Prostate gland (tissue), 2 donors: ENCODE data around the gene FHIT. TPM values are rescaled to one million over a fixed set of nuclear protein-coding genes. Genes with fewer than 3 reads are reported as not detected.

Source experiments
- DNase-seq: peaks from one replicate; pipeline ENCODE4 v3.0.0-alpha.2; 2019; ENCODE audit warnings: low spot score
- H3K27ac ChIP-seq, 2 donors: fragments of 200-600 bp; sonication (generic); 2 replicates each; pipeline ENCODE4 v1.5.1; 2017 to 2019
- H3K27me3 ChIP-seq: fragments of 200-600 bp; sonication (generic); replicated peaks from 2 replicates; pipeline ENCODE4 v1.5.1; 2019; ENCODE audit not compliant: insufficient read depth
- H3K36me3 ChIP-seq, 2 donors: fragments of 200-600 bp; sonication (generic); 1 replicate in 1 of 2; 2 replicates in 1 of 2; pipeline versions ENCODE4 v1.5.1 to v1.8.1; 2017 to 2019
- H3K4me1 ChIP-seq: fragments of 200-600 bp; sonication (generic); replicated peaks from 2 replicates; pipeline ENCODE4 v1.5.1; 2019
- H3K4me3 ChIP-seq, 2 donors: fragments of 200-600 bp; sonication (generic); 2 replicates each; pipeline ENCODE4 v1.5.1; 2017 to 2019
- H3K9me3 ChIP-seq: fragments of 200-600 bp; sonication (generic); 2 replicates; pipeline ENCODE4 v1.5.1; 2017
- POLR2A ChIP-seq: fragments of 450-650 bp; IDR thresholded peaks from one replicate; pipeline ENCODE4 v1.6.1; 2016; ENCODE audit warnings: antibody characterized with exemption, mild to moderate bottlenecking
- POLR2AphosphoS5 ChIP-seq: sonication (generic); formaldehyde crosslinking; IDR thresholded peaks from one replicate; pipeline ENCODE4 v1.6.1; 2017; ENCODE audit warnings: antibody characterized with exemption
- WGBS: methylation state at CpG from one replicate; pipeline ENCODE4 v1.1.5; 2018; 5-methylcytosine and 5-hydroxymethylcytosine counted together
- intact Hi-C: fragments of 100-400 bp; cut with DNase I; formaldehyde crosslinking; loops from one replicate; pipeline ENCODE4 v1.14.2; 2022
- total RNA-seq, 2 donors: library from RNA; depleted of rRNA; stranded (reverse); fragments of >200 nt; gene quantifications; one replicate each; pipeline ENCODE4 v1.1.0, GENCODE V29; 2016
- TF ChIP-seq, protein P1 (sequence below), 4 experiments: fragments of 200-600 bp in 2 of 4; fragments of 450-650 bp in 2 of 4; sonication (generic) in 2 of 4; IDR thresholded peaks; 1 replicate in 3 of 4; 2 replicates in 1 of 4; pipeline ENCODE4 v1.5.1; 2016 to 2019; ENCODE audit warnings: antibody characterized with exemption in 4 of 4, mild to moderate bottlenecking in 2 of 4, moderate library complexity in 2 of 4

Gene FHIT
- total RNA-seq, 2 donors from 2014 or later: 6.4 to 10.4 TPM

DNA sequence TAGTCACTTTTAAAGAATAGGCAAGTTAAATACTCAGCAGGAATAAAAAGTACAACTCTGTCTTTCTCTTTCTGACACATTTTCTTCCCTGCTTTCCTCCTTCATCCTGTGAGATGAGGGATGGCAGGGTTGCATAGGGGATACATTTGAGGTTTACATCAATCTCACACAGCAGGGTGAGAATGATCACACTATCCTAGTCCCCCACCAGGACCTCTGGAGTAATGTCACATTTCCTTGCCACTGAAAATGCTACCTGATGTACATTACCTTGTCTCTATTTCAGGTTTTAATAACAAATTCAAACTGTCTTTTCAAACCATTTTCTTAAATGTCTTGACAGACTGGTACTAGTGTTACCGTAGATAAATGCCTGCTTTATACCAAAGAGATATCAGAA lies 816.9 kb downstream of the FHIT start:
- WGBS: 33% methylated on average over 1 of the region's 1 CpG
- no peak for DNase-seq
- intact Hi-C loops: no loop called here
- Histone ChIP-seq H3K27ac (no peak overlapping the region), H3K4me3 (no peak overlapping the region), H3K4me1 (no peaks in the 10 kb centered on the region), H3K27me3 (no peaks in the 10 kb centered on the region), H3K36me3 (no peaks in the 10 kb centered on the region), H3K9me3 (no peaks in the 10 kb centered on the region)
- TF ChIP-seq POLR2AphosphoS5: no peak
- TF ChIP-seq POLR2A: no peak
- TF ChIP-seq, protein P1, sequence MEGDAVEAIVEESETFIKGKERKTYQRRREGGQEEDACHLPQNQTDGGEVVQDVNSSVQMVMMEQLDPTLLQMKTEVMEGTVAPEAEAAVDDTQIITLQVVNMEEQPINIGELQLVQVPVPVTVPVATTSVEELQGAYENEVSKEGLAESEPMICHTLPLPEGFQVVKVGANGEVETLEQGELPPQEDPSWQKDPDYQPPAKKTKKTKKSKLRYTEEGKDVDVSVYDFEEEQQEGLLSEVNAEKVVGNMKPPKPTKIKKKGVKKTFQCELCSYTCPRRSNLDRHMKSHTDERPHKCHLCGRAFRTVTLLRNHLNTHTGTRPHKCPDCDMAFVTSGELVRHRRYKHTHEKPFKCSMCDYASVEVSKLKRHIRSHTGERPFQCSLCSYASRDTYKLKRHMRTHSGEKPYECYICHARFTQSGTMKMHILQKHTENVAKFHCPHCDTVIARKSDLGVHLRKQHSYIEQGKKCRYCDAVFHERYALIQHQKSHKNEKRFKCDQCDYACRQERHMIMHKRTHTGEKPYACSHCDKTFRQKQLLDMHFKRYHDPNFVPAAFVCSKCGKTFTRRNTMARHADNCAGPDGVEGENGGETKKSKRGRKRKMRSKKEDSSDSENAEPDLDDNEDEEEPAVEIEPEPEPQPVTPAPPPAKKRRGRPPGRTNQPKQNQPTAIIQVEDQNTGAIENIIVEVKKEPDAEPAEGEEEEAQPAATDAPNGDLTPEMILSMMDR (IDR thresholded peaks at IDR 0.05): no peak

DNA sequence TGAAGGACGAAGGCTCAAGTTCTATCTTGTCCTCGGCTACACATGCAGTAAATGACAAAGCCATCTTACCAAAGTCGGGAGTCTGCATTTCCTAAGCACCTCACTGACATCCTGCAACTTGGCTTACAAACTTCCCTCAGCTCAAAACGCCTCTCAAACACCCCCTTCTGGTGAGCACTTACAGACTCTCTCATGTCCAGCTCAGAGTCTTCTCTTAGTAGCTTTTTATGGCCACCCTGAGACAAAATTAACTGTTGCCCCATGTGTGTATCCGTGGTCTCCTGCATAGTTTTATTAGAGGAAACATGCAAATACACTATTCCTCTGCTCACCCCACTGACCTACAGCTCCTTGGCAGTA lies 819.7 kb downstream of the FHIT start:
- Histone ChIP-seq H3K9me3 (no peaks in the 10 kb centered on the region), H3K4me1 (no peaks in the 10 kb centered on the region), H3K4me3 (no peak overlapping the region), H3K27ac (no peak overlapping the region), H3K27me3 (no peaks in the 10 kb centered on the region), H3K36me3 (no peaks in the 10 kb centered on the region)
- intact Hi-C loops: no loop called here
- WGBS: 23% methylated on average over 5 of the region's 5 CpGs
- no peak for DNase-seq
- TF ChIP-seq POLR2AphosphoS5: no peak
- TF ChIP-seq, protein P1 (IDR thresholded peaks at IDR 0.05): no peak
- no peak for TF ChIP-seq POLR2A

DNA sequence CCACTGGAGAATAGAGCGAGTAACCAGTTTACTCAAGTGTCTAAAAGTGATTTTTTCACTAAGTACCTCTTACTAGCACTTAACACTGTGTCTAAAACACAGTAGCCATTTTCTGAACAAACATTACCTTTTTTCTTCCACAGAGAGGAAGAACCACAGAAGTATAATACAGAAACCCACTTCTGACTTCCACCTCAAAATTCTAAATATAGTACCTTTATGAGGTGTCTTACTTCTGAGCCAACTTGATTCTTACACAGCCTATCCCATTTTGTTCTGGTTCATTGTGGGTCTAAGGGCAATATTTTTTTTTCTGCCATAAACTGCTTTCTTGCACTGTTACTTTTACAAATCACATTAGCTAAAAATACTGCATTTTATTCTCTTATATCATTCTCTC lies 821.0 kb downstream of the FHIT start:
- Histone ChIP-seq H3K4me3 (no peak overlapping the region), H3K9me3 (no peaks in the 10 kb centered on the region), H3K4me1 (no peaks in the 10 kb centered on the region), H3K36me3 (no peaks in the 10 kb centered on the region), H3K27ac (no peak overlapping the region), H3K27me3 (no peaks in the 10 kb centered on the region)
- TF ChIP-seq, protein P1 (IDR thresholded peaks at IDR 0.05): no peak
- TF ChIP-seq POLR2A (no peak), POLR2AphosphoS5 (no peak)
- no peak for DNase-seq
- WGBS: 89% methylated on average over 1 of the region's 1 CpG
- intact Hi-C loops: no loop called here

DNA sequence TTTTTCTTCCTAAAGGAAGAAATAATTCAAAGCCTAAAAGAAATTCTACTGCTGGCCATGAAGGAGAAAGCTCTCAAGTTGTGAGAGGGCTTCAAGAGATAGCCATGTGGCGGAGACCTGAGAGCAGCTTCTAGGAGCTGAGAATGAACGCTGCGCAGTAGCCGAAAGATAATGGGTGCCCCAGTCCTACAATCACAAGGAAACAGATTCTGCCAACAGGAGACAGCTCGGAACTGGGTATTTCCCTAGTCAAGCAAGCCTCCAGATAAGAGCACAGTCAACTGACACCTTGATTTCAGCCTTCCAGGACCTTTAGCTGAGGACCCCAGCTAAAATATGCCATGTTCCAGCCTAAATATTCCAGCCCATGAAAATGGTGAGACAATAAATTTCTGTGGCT lies 824.1 kb downstream of the FHIT start:
- Histone ChIP-seq H3K27ac (no peak overlapping the region), H3K27me3 (no peaks in the 10 kb centered on the region), H3K4me3 (no peak overlapping the region), H3K4me1 (no peaks in the 10 kb centered on the region), H3K36me3 (no peaks in the 10 kb centered on the region), H3K9me3 (no peaks in the 10 kb centered on the region)
- WGBS: 96% methylated on average over 5 of the region's 5 CpGs
- intact Hi-C loops: no loop called here
- no peak for DNase-seq
- TF ChIP-seq, protein P1 (IDR thresholded peaks at IDR 0.05): no peak
- TF ChIP-seq POLR2AphosphoS5: no peak
- TF ChIP-seq POLR2A: no peak

DNA sequence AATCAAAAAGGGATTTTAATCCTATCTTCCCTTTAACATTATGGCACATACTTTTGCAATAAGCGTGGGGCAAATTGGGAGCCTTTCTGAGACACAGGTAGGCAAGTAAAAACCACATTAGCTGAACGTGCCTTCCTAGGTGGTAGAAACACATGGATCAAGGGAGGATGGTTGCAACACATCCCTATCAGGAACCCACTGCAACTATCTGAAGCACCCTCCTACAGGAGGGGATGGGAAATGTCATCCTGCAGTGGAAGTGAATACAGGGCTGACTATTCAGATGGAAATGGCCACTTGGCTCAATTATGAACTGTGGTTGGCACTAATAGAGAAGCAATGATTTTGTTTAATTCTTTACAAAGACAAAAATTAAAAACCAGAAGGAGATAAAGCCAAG lies 826.3 kb downstream of the FHIT start:
- no peaks in the 10 kb centered on the region for H3K4me1 ChIP-seq
- intact Hi-C loops: no loop called here
- no peaks in the 10 kb centered on the region for H3K36me3 ChIP-seq
- H3K9me3 ChIP-seq: no peaks in the 10 kb centered on the region
- H3K4me3 ChIP-seq: no peak overlapping the region
- no peaks in the 10 kb centered on the region for H3K27me3 ChIP-seq
- H3K27ac ChIP-seq: no peak overlapping the region
- 85% methylated on average over 2 of the region's 2 CpGs for WGBS
- TF ChIP-seq, protein P1 (IDR thresholded peaks at IDR 0.05): no peak
- TF ChIP-seq POLR2AphosphoS5 (no peak), POLR2A (no peak)
- no peak for DNase-seq
